ENCODE data around the gene ANKS4B. TPM values are rescaled to one million over a fixed set of nuclear protein-coding genes. Genes with fewer than 3 reads are reported as not detected.
A peak's percentile ranks its signal among the peaks of the same experiment; 100 is the strongest.
"Not testable (repeated sequence)": the region's sequence is repeated elsewhere in the genome, so short reads cannot be mapped to it uniquely, and the experiment has no call there.

Gene ANKS4B
- total and polyA plus RNA-seq, 5 donors from 2014 or later, result not detected

DNA sequence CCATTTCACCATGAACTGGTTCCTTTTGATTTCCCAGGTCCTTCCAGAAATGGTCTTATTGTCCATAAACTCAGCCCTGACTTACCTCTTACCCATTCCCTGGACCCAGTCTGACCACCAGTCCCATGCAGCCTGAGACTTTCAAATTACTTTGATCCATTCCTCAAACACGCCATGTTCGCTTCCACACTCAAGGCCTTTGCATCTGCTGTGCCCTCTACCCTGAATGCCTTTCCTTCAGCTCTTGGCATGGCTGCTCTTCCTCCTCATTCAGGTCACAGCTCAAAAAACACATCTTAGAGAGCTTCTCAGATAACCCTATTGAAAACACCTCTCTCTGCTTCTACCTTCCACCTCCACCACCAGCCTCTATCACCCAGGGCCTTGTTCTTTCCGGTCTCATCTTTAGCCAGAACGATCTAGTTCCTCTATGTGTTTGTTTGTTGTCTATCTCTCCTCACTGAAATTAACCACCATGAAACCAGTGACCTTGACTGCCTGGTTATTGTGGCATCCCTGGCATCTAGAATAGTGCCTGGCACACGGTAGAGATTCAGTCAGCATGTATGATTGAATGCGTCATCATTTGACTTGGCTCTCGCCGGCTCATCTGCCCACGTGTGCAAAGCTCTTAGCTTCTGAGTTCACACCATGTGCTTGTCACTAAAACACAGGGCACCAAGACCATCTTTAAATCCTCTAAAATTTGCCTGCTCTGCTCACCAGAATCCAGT lies 31.8 kb downstream of the ANKS4B start:
- ATAC-seq (ENCODE audit: low read depth in 2 of 2) (no peak), DNase-seq (no peak)
- Mint-ChIP-seq H3K9me3 (peaks cover 0 to 3% (median 0%) of the 10 kb centered on the region in 7 donors), H3K36me3 (no peaks in the 10 kb centered on the region), H3K4me3 (no peak overlapping the region), H3K4me1 (peaks cover 0 to 2% (median 0%) of the 10 kb centered on the region in 4 donors), H3K27ac (no peak overlapping the region), H3K27me3 (peaks cover 19% of the 10 kb centered on the region)
- Histone ChIP-seq H3K9me3 (ENCODE audit: control insufficient read depth in 2 of 2, low read length in 2 of 2) (no peaks in the 10 kb centered on the region), H3K27ac (ENCODE audit: insufficient read depth, low read length, poor library complexity, severe bottlenecking) (no peak overlapping the region), H3K36me3 (ENCODE audit: control insufficient read depth, insufficient read depth, low read length) (no peaks in the 10 kb centered on the region), H3K27me3 (ENCODE audit: control insufficient read depth, insufficient read depth, low read length) (no peaks in the 10 kb centered on the region), H3K4me1 (ENCODE audit: control insufficient read depth, insufficient read depth, low read length, poor library complexity, severe bottlenecking) (no peaks in the 10 kb centered on the region), H3K4me3 (ENCODE audit: low read depth, low read length) (no peak overlapping the region)

DNA sequence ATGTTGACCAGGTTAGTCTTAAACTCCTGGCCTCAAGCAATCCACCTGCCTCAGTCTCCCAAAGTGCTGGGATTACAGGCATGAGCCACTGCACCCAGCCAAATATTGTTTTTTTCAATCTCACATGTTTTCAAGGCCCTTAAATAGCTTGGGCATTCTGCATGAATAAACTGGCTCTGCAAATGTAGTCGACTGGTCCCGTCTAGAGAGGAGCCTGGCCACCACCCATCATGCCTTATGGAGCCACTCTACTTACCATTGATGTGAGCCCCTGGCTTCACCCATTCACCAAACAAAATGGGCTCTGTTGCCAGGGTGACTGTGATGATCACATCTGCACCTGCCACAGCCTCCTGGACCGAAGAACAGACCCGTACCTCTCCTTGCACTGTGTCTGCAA lies 33.8 kb downstream of the ANKS4B start:
- H3K4me1 ChIP-seq (ENCODE audit: control insufficient read depth, insufficient read depth, low read length, poor library complexity, severe bottlenecking), result no peaks in the 10 kb centered on the region
- H3K9me3 Mint-ChIP-seq, result peaks cover 0 to 3% (median 0%) of the 10 kb centered on the region in 7 donors
- peaks cover 0 to 2% (median 0%) of the 10 kb centered on the region in 4 donors for H3K4me1 Mint-ChIP-seq
- no peak overlapping the region for H3K4me3 ChIP-seq (ENCODE audit: low read depth, low read length)
- H3K9me3 ChIP-seq (ENCODE audit: control insufficient read depth in 2 of 2, low read length in 2 of 2), result no peaks in the 10 kb centered on the region
- no peak for DNase-seq
- peaks cover 16% of the 10 kb centered on the region for H3K27me3 Mint-ChIP-seq
- no peaks in the 10 kb centered on the region for H3K36me3 ChIP-seq (ENCODE audit: control insufficient read depth, insufficient read depth, low read length)
- no peak overlapping the region for H3K27ac Mint-ChIP-seq
- H3K36me3 Mint-ChIP-seq, result no peaks in the 10 kb centered on the region
- no peak overlapping the region for H3K27ac ChIP-seq (ENCODE audit: insufficient read depth, low read length, poor library complexity, severe bottlenecking)
- no peak for ATAC-seq (ENCODE audit: low read depth in 2 of 2)
- no peaks in the 10 kb centered on the region for H3K27me3 ChIP-seq (ENCODE audit: control insufficient read depth, insufficient read depth, low read length)
- H3K4me3 Mint-ChIP-seq, result no peak overlapping the region

DNA sequence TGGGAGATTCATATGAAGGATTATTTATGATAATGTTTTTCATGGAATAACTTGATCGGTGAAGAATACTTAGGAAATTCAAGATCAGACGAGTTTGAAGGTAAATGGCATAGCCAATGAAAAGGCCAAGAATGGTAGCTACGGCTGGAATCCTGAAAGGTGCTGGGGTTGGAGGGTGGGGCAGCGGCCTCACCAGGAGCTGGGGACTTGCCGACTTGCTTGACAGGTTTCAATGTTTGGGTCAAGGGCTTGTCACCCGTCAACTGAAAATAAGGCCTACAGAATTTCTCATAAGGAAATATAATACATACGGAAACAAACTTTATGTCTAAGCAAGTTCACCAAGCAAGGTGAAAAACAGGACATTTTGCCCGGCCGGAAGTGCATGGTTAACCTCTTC lies 34.7 kb downstream of the ANKS4B start:
- H3K27ac Mint-ChIP-seq, result no peak overlapping the region

GRCh38 chr16:21272253-21272652 lies 38.8 kb downstream of the ANKS4B start:
- Histone ChIP-seq H3K9me3 (ENCODE audit: control insufficient read depth in 2 of 2, low read length in 2 of 2) (no peaks in the 10 kb centered on the region), H3K4me1 (ENCODE audit: control insufficient read depth, insufficient read depth, low read length, poor library complexity, severe bottlenecking) (no peaks in the 10 kb centered on the region), H3K27ac (ENCODE audit: insufficient read depth, low read length, poor library complexity, severe bottlenecking) (no peak overlapping the region), H3K36me3 (ENCODE audit: control insufficient read depth, insufficient read depth, low read length) (no peaks in the 10 kb centered on the region), H3K4me3 (ENCODE audit: low read depth, low read length) (no peak overlapping the region), H3K27me3 (ENCODE audit: control insufficient read depth, insufficient read depth, low read length) (peaks cover 12% of the 10 kb centered on the region)
- no peak overlapping the region for H3K27ac Mint-ChIP-seq
- H3K27me3 Mint-ChIP-seq, result peaks cover 16% of the 10 kb centered on the region
- H3K9me3 Mint-ChIP-seq, result no peaks in the 10 kb centered on the region
- ATAC-seq (ENCODE audit: low read depth in 2 of 2), result no peak
- DNase-seq, result no peak
- H3K4me3 Mint-ChIP-seq, result no peak overlapping the region
- H3K4me1 Mint-ChIP-seq, result no peaks in the 10 kb centered on the region
- no peaks in the 10 kb centered on the region for H3K36me3 Mint-ChIP-seq

More for the DNA sequence above, 34.7 kb downstream of the ANKS4B start:
- H3K27me3 Mint-ChIP-seq, result peaks cover 14% of the 10 kb centered on the region
- Histone ChIP-seq H3K4me3 (ENCODE audit: low read depth, low read length) (no peak overlapping the region), H3K27ac (ENCODE audit: insufficient read depth, low read length, poor library complexity, severe bottlenecking) (no peak overlapping the region), H3K27me3 (ENCODE audit: control insufficient read depth, insufficient read depth, low read length) (peaks cover under 1% of the 10 kb centered on the region), H3K4me1 (ENCODE audit: control insufficient read depth, insufficient read depth, low read length, poor library complexity, severe bottlenecking) (no peaks in the 10 kb centered on the region), H3K36me3 (ENCODE audit: control insufficient read depth, insufficient read depth, low read length) (no peaks in the 10 kb centered on the region), H3K9me3 (ENCODE audit: control insufficient read depth in 2 of 2, low read length in 2 of 2) (no peaks in the 10 kb centered on the region)
- no peak for DNase-seq
- no peak overlapping the region for H3K4me3 Mint-ChIP-seq
- H3K36me3 Mint-ChIP-seq, result no peaks in the 10 kb centered on the region
- H3K9me3 Mint-ChIP-seq, result peaks cover 0 to 3% (median 0%) of the 10 kb centered on the region in 7 donors
- H3K4me1 Mint-ChIP-seq, result peaks cover 0 to 2% (median 0%) of the 10 kb centered on the region in 4 donors
- ATAC-seq (ENCODE audit: low read depth in 2 of 2), result no peak

DNA sequence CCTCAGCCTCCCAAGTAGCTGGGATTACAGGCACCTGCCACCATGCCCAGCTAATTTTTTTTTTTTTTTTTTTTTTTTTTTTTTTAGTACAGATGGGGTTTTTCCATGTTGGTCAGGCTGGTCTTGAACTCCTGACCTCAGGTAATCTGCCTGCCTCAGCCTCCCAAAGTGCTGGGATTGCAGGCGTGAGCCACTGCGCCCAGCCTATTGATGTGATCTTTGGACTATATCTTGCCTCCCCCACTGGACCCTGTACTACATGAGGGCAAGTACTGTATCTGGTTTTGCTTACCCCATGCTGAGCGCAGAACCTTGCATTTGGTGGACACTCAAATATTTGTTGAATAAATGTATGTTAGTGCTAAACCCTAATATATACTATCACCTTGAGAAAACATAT lies 39.3 kb downstream of the ANKS4B start:
- H3K27ac ChIP-seq (ENCODE audit: insufficient read depth, low read length, poor library complexity, severe bottlenecking); ATAC-seq (ENCODE audit: low read depth in 2 of 2); H3K4me1 ChIP-seq (ENCODE audit: control insufficient read depth, insufficient read depth, low read length, poor library complexity, severe bottlenecking); H3K4me3 Mint-ChIP-seq; H3K4me1 Mint-ChIP-seq; H3K36me3 ChIP-seq (ENCODE audit: control insufficient read depth, insufficient read depth, low read length); H3K9me3 Mint-ChIP-seq; H3K27ac Mint-ChIP-seq; H3K36me3 Mint-ChIP-seq; H3K9me3 ChIP-seq (ENCODE audit: control insufficient read depth in 2 of 2, low read length in 2 of 2); DNase-seq; H3K4me3 ChIP-seq (ENCODE audit: low read depth, low read length): not testable (repeated sequence)
- H3K27me3 ChIP-seq (ENCODE audit: control insufficient read depth, insufficient read depth, low read length), result peaks cover 15% of the 10 kb centered on the region
- H3K27me3 Mint-ChIP-seq, result peaks cover 20% of the 10 kb centered on the region

- Mint-ChIP-seq H3K36me3 (no peaks in the 10 kb centered on the region), H3K27me3 (peaks cover 35% of the 10 kb centered on the region), H3K4me3 (no peak overlapping the region), H3K9me3 (no peaks in the 10 kb centered on the region), H3K27ac (no peak overlapping the region), H3K4me1 (peaks cover 0 to 8% (median 0%) of the 10 kb centered on the region in 4 donors)
- Histone ChIP-seq H3K9me3 (ENCODE audit: control insufficient read depth in 2 of 2, low read length in 2 of 2) (no peaks in the 10 kb centered on the region), H3K27ac (ENCODE audit: insufficient read depth, low read length, poor library complexity, severe bottlenecking) (no peak overlapping the region), H3K36me3 (ENCODE audit: control insufficient read depth, insufficient read depth, low read length) (no peaks in the 10 kb centered on the region), H3K4me3 (ENCODE audit: low read depth, low read length) (no peak overlapping the region), H3K4me1 (ENCODE audit: control insufficient read depth, insufficient read depth, low read length, poor library complexity, severe bottlenecking) (peaks cover 7% of the 10 kb centered on the region), H3K27me3 (ENCODE audit: control insufficient read depth, insufficient read depth, low read length) (peaks cover 25% of the 10 kb centered on the region)
- no peak for DNase-seq
- ATAC-seq (ENCODE audit: low read depth in 2 of 2), result no peak
Measured at GRCh38 chr16:21274172-21274726, 40.8 kb downstream of the ANKS4B start.

GRCh38 chr16:21275529-21275928 lies 42.0 kb downstream of the ANKS4B start:
- Histone ChIP-seq H3K4me3 (ENCODE audit: low read depth, low read length) (no peak overlapping the region), H3K36me3 (ENCODE audit: control insufficient read depth, insufficient read depth, low read length) (no peaks in the 10 kb centered on the region), H3K27ac (ENCODE audit: insufficient read depth, low read length, poor library complexity, severe bottlenecking) (no peak overlapping the region), H3K9me3 (ENCODE audit: control insufficient read depth in 2 of 2, low read length in 2 of 2) (no peaks in the 10 kb centered on the region), H3K4me1 (ENCODE audit: control insufficient read depth, insufficient read depth, low read length, poor library complexity, severe bottlenecking) (peaks cover 7% of the 10 kb centered on the region), H3K27me3 (ENCODE audit: control insufficient read depth, insufficient read depth, low read length) (peaks cover 31% of the 10 kb centered on the region)
- H3K36me3 Mint-ChIP-seq, result no peaks in the 10 kb centered on the region
- H3K27ac Mint-ChIP-seq, result peak overlapping the region in 1 of 3 donors; percentile 64
- no peak overlapping the region for H3K4me3 Mint-ChIP-seq
- H3K27me3 Mint-ChIP-seq, result peaks cover 48% of the 10 kb centered on the region
- peaks cover 0 to 8% (median 0%) of the 10 kb centered on the region in 4 donors for H3K4me1 Mint-ChIP-seq
- ATAC-seq (ENCODE audit: low read depth in 2 of 2) (no peak), DNase-seq (no peak)
- H3K9me3 Mint-ChIP-seq, result no peaks in the 10 kb centered on the region

DNA sequence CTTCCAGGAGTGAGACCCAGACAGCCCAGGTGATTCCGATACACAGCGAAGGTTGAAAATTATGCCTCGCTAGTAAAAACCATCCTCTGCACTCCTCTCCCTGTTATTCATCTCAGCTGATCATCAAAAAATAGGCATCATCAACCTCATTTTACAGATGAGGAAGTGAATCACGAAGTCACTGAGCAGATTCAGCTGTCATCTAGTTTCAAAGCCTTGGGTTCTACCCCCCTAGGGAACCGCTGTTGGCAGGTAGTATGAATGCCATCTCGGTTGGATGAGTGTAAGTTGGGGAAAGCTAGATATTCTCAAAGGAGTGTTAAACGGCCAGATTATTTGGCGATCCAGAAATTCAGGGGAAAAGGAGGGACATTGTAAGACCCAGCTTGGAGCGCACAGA lies 42.6 kb downstream of the ANKS4B start:
- DNase-seq, result no peak
- peaks cover 0 to 8% (median 0%) of the 10 kb centered on the region in 4 donors for H3K4me1 Mint-ChIP-seq
- Histone ChIP-seq H3K4me3 (ENCODE audit: low read depth, low read length) (no peak overlapping the region), H3K9me3 (ENCODE audit: control insufficient read depth in 2 of 2, low read length in 2 of 2) (no peaks in the 10 kb centered on the region), H3K27me3 (ENCODE audit: control insufficient read depth, insufficient read depth, low read length) (peaks cover 32% of the 10 kb centered on the region), H3K36me3 (ENCODE audit: control insufficient read depth, insufficient read depth, low read length) (no peaks in the 10 kb centered on the region), H3K4me1 (ENCODE audit: control insufficient read depth, insufficient read depth, low read length, poor library complexity, severe bottlenecking) (peaks cover 7% of the 10 kb centered on the region), H3K27ac (ENCODE audit: insufficient read depth, low read length, poor library complexity, severe bottlenecking) (no peak overlapping the region)
- no peak for ATAC-seq (ENCODE audit: low read depth in 2 of 2)
- no peaks in the 10 kb centered on the region for H3K36me3 Mint-ChIP-seq
- no peak overlapping the region for H3K4me3 Mint-ChIP-seq
- peaks cover 49% of the 10 kb centered on the region for H3K27me3 Mint-ChIP-seq
- H3K27ac Mint-ChIP-seq, result no peak overlapping the region
- no peaks in the 10 kb centered on the region for H3K9me3 Mint-ChIP-seq

All from CD4-positive, CD25-positive, alpha-beta regulatory T cell (primary cell).